HS-27A (cell line): ENCODE data around the gene OR2A5.
"Not testable (repeated sequence)": the region's sequence is repeated elsewhere in the genome, so short reads cannot be mapped to it uniquely, and the experiment has no call there.

Experiments used
- DNase-seq: peaks from one replicate; pipeline ENCODE4 v3.0.0-alpha.2; 2012; ENCODE audit warnings: low read depth, missing footprints

Gene OR2A5, protein sequence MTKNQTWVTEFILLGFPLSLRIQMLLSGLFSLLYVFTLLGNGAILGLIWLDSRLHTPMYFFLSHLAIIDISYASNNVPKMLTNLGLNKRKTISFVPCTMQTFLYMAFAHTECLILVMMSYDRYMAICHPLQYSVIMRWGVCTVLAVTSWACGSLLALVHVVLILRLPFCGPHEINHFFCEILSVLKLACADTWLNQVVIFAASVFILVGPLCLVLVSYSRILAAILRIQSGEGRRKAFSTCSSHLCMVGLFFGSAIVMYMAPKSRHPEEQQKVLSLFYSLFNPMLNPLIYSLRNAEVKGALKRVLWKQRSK

DNA sequence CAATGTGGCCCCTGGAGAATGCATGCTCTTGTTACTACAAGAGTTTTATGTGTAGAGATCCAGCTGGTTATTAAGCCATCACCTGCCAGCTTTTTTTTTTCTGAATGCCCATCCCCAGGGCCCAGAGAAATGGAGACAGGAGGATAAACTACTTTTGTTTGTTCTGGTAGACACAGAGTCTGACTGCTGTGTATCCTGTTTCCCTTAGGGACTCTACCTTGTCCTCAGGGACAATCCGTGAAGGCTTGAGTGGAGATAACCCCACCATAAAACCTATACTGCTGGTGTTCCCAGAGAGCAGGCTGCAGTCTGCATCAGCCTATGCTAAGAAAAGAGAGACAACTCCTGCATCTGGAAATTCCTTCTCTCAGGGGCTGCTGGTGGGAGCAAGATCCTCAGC lies at the start of gene OR2A5:
Gene OR2A5, plus strand, starts transcription at position 301 of the 400 bp plus-strand sequence. CDS start 1,454 bp downstream, outside the sequence.
- no peak for DNase-seq

DNA sequence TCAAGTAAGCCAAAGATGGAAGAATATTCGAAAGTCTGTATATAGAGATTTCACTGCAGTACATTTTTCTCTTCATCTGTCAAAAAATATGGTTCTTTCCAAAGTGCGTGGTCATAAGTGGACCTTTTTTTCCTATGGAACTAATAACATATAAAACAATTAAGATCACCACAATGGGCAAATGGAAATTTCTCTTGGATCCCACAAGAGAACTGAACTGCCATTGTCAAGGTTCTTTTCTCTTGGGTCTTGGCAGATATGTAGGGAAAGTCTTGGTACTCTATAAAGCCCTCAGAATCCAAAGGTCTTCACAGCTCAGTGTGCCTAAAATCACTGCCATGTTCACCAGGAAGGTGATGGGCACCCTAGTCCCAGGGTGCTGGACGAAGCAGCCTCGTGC lies 48.7 kb upstream of the OR2A5 start, which contains the start of gene OR6B1:
Gene OR6B1, plus strand, starts transcription at position 301 of the 400 bp plus-strand sequence. CDS start 3,677 bp downstream, outside the sequence.
- DNase-seq, result no peak

DNA sequence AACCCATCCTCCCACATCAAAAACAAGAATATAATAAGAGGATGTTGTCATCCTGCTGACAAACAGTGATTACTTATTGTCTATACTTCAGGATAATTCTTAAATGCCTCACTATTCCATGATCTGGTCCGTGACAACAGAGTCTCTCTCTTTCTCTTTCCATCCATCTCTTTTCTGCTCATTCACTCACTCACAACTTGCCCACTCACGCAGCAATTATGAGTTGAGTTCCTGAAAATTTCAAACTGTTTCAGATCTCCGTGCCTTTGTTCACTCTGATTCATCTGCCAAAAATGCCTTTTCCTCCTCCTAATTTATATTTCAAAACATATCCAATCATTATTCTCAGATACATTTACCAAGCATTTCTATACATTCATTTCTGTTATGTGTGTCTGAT lies 47.2 kb upstream of the OR2A5 start:
- no peak for DNase-seq

DNA sequence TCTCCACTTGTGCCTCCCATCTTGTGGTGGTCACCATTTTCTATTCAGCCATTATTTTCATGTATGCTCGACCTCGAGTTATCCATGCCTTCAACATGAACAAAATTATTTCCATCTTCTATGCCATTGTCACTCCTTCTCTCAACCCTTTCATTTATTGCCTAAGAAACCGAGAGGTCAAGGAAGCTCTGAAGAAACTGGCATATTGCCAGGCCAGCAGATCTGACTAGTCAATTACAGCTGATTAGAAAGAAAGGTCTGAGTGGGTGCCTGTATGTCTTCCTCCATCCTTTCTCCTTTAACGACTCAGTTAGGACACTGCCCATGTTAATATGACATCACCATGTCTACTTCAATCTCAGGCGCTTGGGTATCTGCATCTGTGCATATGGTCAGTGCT lies 44.0 kb upstream of the OR2A5 start:
- DNase-seq, result no peak

DNA sequence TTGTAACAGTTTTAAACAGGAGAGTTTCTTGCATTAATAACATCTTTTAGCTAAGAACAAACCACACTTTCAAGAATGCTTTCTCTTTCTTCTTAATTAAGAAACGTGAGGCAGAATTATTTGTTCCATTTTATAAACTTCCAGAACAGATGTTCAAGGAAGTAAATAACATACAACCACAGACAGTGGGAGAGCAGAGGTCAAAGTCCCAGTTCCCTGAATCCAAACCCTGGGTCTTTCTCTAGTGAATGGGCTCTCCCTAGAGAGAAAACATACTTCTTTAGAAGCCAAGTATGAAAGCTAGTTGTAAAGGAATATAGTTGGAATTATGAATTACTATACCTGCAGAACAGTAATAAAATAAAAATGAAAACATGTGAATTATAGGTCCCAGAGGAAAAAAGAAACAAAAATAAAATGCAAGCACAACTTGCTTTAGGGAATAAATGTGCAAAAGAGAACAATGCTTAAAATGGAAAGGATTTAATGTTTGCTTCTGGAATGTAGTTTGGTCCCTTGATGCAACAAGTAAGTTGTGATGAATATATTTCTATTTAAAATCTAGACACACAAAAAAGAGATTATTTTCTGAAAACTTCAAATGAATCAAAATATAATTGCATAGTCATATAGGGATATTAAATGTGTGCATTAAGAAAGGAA lies 42.6 kb upstream of the OR2A5 start:
- no peak for DNase-seq

DNA sequence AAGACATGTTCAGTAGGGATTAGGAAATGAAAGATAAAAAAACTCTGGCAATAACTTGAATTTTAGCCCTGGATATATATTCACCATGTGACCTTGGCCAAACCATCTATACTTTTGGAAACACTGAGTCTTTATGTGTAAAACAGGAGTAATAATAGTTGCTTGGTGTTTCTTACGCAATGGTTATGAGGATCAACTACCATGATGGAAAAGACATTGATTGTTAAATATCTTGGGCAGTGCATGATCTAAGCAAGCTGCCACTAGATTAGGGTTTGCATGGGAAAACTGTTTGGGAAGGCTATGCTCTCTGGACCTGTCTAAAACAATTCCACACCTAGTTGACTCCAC lies 42.1 kb upstream of the OR2A5 start:
- DNase-seq, result no peak

DNA sequence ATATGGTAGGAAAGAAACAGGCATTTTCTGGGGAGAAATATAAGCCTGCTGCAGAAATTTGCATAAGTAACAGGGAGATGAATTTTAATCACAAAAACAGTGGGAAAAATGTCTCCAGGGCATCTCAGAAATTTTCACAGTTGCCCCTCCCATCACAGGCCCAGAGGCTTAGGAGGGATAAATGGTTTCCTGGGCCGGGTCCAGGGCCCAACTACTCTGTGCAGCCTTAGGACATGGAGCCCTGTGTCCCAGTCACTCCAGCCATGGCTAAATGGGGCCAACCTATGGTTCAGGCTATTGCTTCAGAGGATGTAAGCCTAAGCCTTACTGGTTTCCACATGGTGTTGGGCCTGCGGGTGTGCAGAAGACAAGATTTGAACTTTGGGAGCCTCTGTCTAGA lies 39.4 kb upstream of the OR2A5 start:
- DNase-seq, result no peak

DNA sequence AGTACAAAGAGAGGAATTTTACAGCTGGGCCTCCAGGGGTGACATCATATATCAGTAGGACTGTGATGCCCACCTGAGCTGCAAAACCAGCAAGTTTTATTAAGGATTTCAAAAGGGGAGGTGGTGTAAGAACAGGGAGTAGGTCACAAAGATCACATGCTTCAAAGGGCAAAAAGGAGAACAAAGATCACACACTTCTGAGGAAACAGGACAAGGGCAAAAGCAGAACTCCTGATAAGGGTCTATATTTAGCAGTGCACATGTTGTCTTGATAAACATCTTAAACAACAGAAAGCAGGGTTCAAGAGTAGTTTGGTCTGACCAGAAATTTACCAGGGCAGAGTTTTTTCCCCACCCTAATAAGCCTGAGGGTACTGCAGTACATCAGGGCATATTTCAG lies 38.7 kb upstream of the OR2A5 start:
- DNase-seq, result not testable (repeated sequence)

DNA sequence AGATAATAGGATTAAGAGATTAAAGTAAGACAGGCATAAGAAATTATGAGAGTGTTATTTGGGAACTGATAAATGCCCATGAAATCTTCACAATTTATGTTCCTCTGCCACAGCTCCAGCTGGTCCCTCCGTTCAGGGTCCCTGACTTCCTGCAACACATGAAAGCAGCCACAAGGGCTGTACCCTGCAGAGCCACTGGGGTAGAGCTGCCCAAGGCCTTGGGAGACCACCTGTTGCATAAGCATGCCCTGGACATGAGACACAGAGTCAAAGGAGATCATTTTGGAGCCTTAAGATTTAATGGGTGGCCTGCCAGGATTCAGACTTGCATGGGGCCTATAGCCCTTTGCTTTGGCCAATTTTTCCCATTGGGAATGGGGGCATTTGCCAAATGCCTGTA lies 37.9 kb upstream of the OR2A5 start:
- DNase-seq, result not testable (repeated sequence)

DNA sequence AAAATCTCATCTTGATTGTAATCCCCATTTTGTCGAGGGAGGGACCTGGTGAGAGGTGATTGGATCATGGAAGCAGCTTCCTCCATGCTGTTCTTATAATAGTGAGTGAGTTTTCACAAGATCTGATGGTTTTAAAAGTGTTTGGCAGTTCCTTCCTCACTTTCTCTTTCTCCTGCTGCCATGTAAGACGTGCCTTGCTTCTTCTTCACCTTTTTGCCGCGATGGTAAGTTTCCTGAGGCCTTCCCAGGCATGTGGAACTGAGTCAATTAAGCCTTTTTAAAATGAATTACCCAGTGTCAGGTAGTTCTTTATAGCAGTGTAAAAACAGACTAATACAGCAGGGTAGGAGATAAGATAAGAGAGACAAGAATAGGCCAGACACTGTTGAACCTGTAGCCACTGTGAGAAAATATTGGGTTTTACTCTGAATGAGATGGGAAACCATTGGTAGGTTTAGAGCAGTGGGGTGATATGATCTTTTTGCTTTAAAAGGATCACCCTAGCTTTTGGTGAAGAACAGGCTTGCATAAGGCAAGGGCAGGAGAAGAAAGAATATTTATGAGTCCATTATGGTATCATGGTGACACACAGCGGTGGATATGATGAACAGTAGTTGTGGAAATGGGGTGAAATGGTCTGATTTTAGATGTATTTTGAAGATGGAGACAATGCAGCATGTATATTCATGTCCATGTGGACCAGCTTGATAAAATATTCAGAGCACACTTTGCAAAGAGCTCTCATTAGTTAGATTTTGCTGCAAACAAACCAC lies 37.1 kb upstream of the OR2A5 start:
- DNase-seq, result no peak

DNA sequence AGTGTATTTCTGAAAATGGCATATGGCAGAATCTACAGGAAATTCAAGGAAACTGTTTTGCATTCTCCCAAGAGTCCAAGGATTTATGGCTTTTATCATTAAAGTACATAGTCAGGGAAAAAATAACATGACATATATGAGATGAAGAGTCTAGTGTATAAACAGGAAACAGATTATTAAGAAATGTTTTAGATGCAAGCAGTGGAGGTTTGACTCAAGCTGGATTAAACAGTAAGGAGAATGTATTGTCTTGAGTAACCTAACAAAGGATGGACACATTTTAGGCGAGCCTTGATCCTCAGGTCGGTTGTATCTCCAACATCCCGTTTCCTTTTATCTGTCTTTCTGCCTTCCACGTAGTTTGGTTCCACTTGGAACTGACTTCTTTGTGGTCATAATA lies 30.7 kb upstream of the OR2A5 start:
- DNase-seq, result no peak

DNA sequence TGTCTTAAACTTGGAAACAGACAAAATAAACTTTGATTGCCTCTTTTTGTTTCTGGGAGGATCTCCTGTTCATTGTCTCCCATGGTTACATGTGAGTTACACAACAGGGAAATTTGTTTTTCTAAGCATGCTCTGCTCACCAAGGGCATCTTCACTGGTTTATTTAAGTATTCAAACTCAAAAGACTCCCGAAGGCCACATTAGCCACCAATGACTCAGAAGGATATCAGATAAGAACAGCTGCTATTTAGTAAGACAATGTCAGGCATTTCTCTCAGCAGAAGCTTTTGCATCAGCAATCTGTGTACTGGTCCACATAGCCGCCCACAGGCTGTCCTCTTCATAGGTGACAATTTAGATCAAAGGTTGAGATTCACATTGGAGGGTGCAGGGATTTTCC lies 29.3 kb upstream of the OR2A5 start:
- DNase-seq, result peak; percentile 51

DNA sequence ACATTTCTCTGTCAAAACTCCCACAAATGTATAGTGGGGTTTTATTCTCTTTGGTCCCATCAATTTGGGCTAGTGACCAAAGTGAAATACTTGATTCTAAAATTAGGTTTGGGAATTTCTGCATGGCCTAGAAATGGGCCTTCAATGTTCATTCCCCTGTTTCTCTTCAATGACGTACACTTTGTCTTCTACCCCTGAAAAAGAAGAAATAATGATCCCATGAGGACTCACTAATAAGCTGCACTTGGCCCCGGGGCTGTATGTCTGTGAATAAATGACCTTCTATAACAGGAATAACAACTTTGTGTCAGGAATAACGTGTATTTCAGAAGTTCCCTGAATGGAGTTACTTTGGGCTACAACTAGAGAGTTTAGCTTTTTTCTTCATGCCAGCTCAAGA lies 28.4 kb upstream of the OR2A5 start:
- DNase-seq, result no peak

DNA sequence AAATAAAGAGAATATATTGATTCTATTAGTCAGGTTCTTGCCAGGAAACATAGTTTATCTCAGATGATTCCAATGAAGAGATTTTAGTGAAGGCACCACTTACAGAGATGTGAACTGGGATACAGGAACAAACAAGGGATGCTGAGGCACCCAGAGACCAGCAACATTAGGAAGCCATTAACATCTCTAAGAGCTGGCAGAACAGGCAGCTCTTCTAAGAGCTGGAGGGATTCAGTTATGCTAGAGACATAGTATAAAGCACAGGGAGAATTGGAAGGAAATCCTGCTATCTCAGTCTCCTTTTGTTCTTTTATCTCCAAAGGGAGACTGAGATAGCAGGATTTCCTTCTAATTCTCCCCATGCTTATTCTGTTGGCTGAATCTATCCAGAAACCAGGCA lies 26.6 kb upstream of the OR2A5 start:
- no peak for DNase-seq

DNA sequence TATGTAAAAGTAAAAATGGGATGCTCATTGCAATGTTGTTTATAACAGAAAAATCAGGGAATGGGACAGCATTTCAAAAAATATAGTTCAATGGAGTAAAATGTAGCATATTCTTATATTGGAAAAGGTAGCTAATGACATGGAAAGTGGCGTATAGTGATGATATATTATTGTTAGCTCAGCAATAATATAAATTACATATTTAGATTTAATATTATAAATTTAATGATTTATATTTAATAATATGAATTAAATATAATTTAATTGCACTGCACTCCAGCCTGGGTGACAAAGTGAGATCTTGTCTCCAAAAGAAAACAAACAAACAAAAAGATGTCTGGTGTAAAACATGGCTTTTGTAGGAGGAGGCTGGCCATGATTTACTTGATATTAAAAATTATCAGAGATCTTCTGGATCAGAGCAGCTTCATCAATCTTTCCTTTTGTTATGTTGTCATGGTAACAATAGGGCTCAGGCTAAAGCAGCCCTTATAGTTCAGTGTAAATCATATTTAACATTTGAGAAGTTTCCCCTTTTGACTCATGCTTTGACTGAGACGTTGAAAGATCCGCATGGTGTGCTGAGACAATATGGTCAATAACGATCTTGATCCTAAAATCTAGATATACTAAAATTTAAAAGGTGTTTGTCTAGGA lies 25.4 kb upstream of the OR2A5 start:
- no peak for DNase-seq

DNA sequence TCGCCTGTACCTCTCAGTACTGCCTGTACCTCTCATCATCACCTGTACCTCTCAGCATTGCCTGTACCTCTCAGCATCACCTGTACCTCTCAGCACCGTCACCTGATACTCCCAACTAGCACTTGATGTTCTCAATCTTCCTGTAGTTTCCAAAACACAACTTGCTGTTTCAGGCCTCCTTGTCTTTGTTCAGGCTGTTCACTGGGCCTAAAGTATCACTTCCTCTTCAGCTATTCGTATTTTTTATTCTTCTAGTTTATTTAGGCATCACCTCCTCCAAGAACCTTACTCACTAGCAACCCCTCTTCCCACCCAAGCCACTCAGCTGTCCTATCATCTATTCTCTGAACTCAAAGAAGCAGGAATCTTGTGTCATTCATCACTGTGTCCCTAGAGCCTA lies 24.5 kb upstream of the OR2A5 start:
- no peak for DNase-seq

DNA sequence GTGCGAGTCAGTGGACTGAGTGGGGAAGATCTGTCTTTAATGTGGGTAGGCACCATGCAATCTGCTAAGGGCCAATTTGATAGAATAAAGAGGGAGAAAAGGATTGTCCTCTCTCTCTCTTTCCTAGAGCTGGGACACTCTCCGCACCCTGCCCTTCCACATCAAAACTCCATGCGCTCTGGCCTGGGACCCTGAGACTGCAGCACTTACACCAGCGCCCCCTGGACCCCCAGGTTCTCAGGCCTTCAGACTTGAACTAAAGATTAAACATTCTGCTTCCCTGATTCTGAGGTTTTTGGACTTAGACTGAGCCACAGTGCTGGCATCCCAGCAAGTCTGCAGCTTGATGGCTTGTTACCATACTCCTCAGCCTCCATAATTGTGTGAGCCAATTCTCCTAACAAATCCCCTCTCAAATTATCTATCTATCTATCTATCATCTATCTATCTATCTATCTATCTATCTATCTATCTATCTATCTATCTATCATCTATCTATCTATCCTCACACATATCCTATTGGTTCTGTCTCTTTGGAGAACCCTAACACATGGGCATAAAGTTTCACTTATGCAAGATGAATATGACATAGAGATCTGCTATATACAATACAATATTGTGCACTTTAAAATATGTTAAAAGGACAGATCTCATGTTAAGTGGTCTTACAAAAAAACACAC lies 22.4 kb upstream of the OR2A5 start:
- DNase-seq, result no peak

DNA sequence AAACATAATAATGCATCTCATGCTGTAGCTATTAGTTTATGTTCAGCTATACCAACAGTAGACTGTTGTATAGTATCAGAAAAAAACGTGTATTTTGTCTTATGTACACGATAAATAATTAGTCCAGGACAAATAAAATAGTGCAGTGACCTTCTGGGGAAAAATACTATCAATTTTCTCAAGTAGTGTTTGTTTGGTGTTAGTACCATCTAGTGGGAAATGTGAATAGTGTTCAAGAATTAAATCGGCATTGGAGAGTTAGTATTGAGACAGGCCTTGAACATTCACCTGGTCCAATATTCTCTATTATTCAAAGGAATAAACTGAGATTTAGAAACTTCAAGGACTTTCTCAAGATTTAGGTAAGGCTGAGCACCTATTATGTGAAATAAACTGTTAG lies 21.7 kb upstream of the OR2A5 start:
- no peak for DNase-seq

DNA sequence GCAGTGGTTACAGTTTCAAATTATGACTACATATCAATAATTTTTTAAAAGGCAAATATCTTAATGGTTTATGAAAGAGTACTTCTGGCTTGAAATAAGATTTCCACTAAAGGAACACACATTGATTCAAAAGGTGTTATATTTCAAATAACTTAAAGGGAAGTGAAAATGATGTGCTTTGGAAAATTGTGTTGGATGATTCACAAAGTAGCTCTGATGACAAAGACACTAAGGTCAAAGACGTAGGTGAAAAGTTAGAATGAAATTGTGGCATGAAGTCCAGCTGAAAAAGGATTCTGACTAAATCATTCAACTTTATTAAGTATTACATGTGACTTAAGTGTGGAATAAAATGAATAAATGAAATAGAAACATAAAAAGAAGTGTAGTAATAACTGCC lies 20.8 kb upstream of the OR2A5 start:
- DNase-seq, result no peak

DNA sequence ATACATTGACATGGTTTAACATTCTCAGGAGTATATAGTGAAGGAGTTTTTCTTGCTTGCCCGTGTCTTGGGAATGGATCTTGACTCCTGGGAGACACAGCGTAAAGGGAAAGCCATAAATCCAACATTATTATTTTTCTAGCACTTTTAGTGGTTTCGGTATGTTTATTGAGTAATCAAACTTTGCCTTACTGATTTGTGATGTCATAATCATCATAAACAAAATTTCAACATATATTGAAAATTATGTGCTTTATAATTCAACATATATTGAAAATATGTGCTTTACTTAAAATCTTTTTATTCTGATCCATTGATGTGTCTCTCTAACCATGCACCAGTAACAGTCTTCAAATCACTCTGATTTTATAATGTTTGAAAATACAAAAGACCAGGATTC lies 20.2 kb upstream of the OR2A5 start:
- no peak for DNase-seq

DNA sequence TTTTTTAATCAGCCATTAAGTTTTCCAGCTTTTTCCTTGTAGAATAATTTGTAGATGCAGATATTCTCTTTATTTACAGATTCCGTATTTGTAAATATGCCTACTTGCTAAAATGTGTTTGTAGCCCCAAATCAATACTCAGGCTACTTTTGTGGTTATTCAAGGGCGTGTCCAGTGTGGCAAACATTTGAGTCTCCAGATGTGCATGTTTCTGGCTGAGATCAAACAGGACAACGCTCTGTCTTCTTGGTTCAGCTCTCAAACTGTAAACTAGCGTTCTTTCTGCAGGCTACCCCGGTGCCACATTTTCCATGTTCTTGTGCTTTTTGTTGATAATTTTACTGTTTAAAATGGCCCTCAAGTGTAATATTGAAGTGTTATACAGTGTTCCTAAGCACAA lies 16.2 kb upstream of the OR2A5 start:
- DNase-seq, result no peak
